DMS114 treated with DMSO at 0.1 percent for 48 hours (cell line): ENCODE results near the gene PTTG1.

Source experiments
- DNase-seq: peaks from one replicate; lab custom pipeline; 2025; ENCODE audit not compliant: unreplicated experiment; lab: John Stamatoyannopoulos, UW

The PTTG1 gene

GRCh38 chr5:160470437-160471361, 49.0 kb downstream of the PTTG1 start:
- no peak for DNase-seq

GRCh38 chr5:160471761-160472160, 50.1 kb downstream of the PTTG1 start:
- DNase-seq = no peak

GRCh38 chr5:160472482-160472881, 50.8 kb downstream of the PTTG1 start:
- DNase-seq = no peak

GRCh38 chr5:160473681-160474080, 52.0 kb downstream of the PTTG1 start:
- no peak for DNase-seq

GRCh38 chr5:160474084-160474483, 52.4 kb downstream of the PTTG1 start:
- no peak for DNase-seq

- DNase-seq = no peak
Measured at GRCh38 chr5:160475864-160476438, 54.3 kb downstream of the PTTG1 start.

GRCh38 chr5:160477266-160477970, 55.8 kb downstream of the PTTG1 start:
- DNase-seq = no peak

- no peak for DNase-seq
Measured at GRCh38 chr5:160478163-160478562, 56.5 kb downstream of the PTTG1 start.
